ENCODE results near the gene KRT33B.

- no peak for TF ChIP-seq CTCF (IDR thresholded peaks at IDR 0.05)
- no peak for TF ChIP-seq POLR2A (IDR thresholded peaks at IDR 0.05)
- TF ChIP-seq POLR2AphosphoS5 (IDR thresholded peaks at IDR 0.05), result no peak
Measured at GRCh38 chr17:41413982-41414381, 44.4 kb upstream of the KRT33B start.

Data from sigmoid colon (tissue), 4 donors.